NB4 (cell line): Measurements from ENCODE around the gene PBOV1.

Source experiments
- CTCF ChIP-seq: IDR thresholded peaks from one replicate; pipeline ENCODE4 v1.5.1; 2012; ENCODE audit warnings: low read depth, low read length
- MAX ChIP-seq: IDR thresholded peaks from 2 replicates; pipeline ENCODE4 v1.6.1; 2011; ENCODE audit warnings: low read depth, low read length
- MYC ChIP-seq: IDR thresholded peaks from 2 replicates; pipeline ENCODE4 v1.6.1; 2011; ENCODE audit warnings: low read depth, low read length
- POLR2A ChIP-seq: IDR thresholded peaks from 2 replicates; pipeline ENCODE4 v1.6.1; 2011; ENCODE audit warnings: mild to moderate bottlenecking; ENCODE audit not compliant: insufficient read length; ENCODE audit errors: extremely low read depth

- no peak for TF ChIP-seq CTCF
- TF ChIP-seq POLR2A: no peak
- no peak for TF ChIP-seq MAX
- no peak for TF ChIP-seq MYC
Observed at GRCh38 chr6:138241934-138242333, 23.6 kb upstream of the PBOV1 start.
